Lower leg skin (tissue), 3 donors: ENCODE measurements around the gene C4orf50.

Source experiments
- CTCF ChIP-seq, 3 donors: fragments of 450-650 bp; IDR thresholded peaks; one replicate each; pipeline ENCODE4 v1.5.1; 2016; ENCODE audit warnings: antibody characterized with exemption in 3 of 3, mild to moderate bottlenecking in 3 of 3, moderate library complexity in 2 of 3
- POLR2A ChIP-seq, 2 donors: fragments of 450-650 bp; IDR thresholded peaks; one replicate each; pipeline ENCODE4 v1.6.1; 2016 to 2017; ENCODE audit warnings: antibody characterized with exemption in 2 of 2, mild to moderate bottlenecking in 1 of 2, moderate library complexity in 1 of 2

GRCh38 chr4:6032249-6033244 lies 14.3 kb upstream of the C4orf50 start:
- no peak for TF ChIP-seq POLR2A (IDR thresholded peaks at IDR 0.05)
- no peak for TF ChIP-seq CTCF (IDR thresholded peaks at IDR 0.05)
